Naive B cell (primary cell): ENCODE results near the gene CTSD. TPM values are rescaled to one million over a fixed set of nuclear protein-coding genes. Genes with fewer than 3 reads are reported as not detected.

Experiments used
- ATAC-seq, 2 donors: fragments of 150-1000 bp; cut with Tn5 transposase; 2 replicates each; pipeline ENCODE4 v1.10.0; 2021; ENCODE audit warnings: low read depth in 2 of 2, mild to moderate bottlenecking in 2 of 2, moderate library complexity in 2 of 2
- DNase-seq: peaks from one replicate; pipeline ENCODE4 v3.0.0; 2022
- H3K27ac Mint-ChIP-seq, 6 donors: one replicate each; pipeline ENCODE4 v1.8.0; 2020 to 2022; ENCODE audit warnings: mild to moderate bottlenecking in 6 of 6, mixed read lengths in 6 of 6, moderate library complexity in 5 of 6, inconsistent platforms in 2 of 6
- H3K27me3 Mint-ChIP-seq, 3 donors: one replicate each; pipeline ENCODE4 v1.8.0; 2021 to 2022; ENCODE audit warnings: mixed read lengths in 3 of 3, mild to moderate bottlenecking in 1 of 3
- H3K36me3 Mint-ChIP-seq, 2 donors: one replicate each; pipeline ENCODE4 v1.8.0; 2020 to 2022; ENCODE audit warnings: mixed read lengths in 2 of 2, inconsistent platforms in 1 of 2, mild to moderate bottlenecking in 1 of 2
- H3K4me1 Mint-ChIP-seq, 3 donors: one replicate each; pipeline ENCODE4 v1.8.0; 2020 to 2022; ENCODE audit warnings: mixed read lengths in 3 of 3, inconsistent platforms in 1 of 3, mild to moderate bottlenecking in 1 of 3, moderate library complexity in 1 of 3
- H3K4me3 Mint-ChIP-seq, 8 donors: one replicate each; pipeline ENCODE4 v1.8.0; 2020 to 2022; ENCODE audit warnings: mild to moderate bottlenecking in 8 of 8, mixed read lengths in 8 of 8, moderate library complexity in 8 of 8, inconsistent platforms in 2 of 8
- H3K9me3 Mint-ChIP-seq, 7 donors: one replicate each; pipeline ENCODE4 v1.8.0; 2020 to 2022; ENCODE audit warnings: mixed read lengths in 7 of 7, mild to moderate bottlenecking in 5 of 7, inconsistent platforms in 2 of 7, moderate library complexity in 1 of 7
- polyA plus RNA-seq, 6 donors: library from polyadenylated mRNA; unstranded; fragments of 300-500 nt; fragmentation: Illumina TruSeq; gene quantifications; one replicate each; pipeline ENCODE4 v1.2.3, GENCODE V29; 2021; ENCODE audit warnings: low read depth in 6 of 6

The CTSD gene
- polyA plus RNA-seq, 6 donors from 2014 or later: 40.6 to 59.5 (median 51.8) TPM

GRCh38 chr11:1792461-1792860 lies 28.7 kb upstream of the CTSD start:
- H3K36me3 Mint-ChIP-seq: no peaks in the 10 kb centered on the region
- DNase-seq: no peak
- no peak for ATAC-seq
- peak overlapping the region in 1 of 6 donors; percentile 16 for H3K27ac Mint-ChIP-seq
- H3K9me3 Mint-ChIP-seq: peaks cover 0 to 5% (median 4%) of the 10 kb centered on the region in 7 donors
- peaks cover 0 to 5% (median 3%) of the 10 kb centered on the region in 3 donors for H3K4me1 Mint-ChIP-seq
- peak overlapping the region in 1 of 8 donors; percentile 49 for H3K4me3 Mint-ChIP-seq
- peaks cover 32 to 50% (median 45%) of the 10 kb centered on the region in 3 donors for H3K27me3 Mint-ChIP-seq

GRCh38 chr11:1791912-1792311 lies 28.2 kb upstream of the CTSD start:
- DNase-seq: no peak
- Mint-ChIP-seq H3K4me3 (no peak overlapping the region), H3K36me3 (no peaks in the 10 kb centered on the region), H3K27me3 (peaks cover 32 to 45% (median 45%) of the 10 kb centered on the region in 3 donors), H3K27ac (no peak overlapping the region), H3K4me1 (peaks cover 0 to 5% (median 3%) of the 10 kb centered on the region in 3 donors), H3K9me3 (peaks cover 0 to 5% (median 4%) of the 10 kb centered on the region in 7 donors)
- no peak for ATAC-seq

DNA sequence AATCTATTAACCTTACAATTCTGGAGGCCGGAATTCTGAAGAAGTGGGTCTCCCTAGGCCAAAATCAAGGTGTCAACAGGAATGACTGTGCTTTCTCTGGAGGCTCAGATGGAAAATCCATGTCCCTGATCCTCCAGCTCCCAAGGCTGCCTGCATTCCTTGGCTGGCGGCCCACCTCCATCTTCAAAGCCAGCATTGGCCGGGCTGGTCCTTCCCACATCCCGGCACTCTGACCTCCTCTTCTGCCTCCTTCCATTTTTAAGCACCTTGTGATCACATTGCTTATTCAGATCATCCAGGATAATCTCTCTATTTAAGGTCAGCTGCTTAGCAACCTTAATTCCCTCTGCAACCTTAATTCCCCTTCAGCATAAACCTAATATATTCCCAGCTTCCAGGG lies 22.7 kb upstream of the CTSD start:
- DNase-seq (no peak), ATAC-seq (no peak)
- peaks cover 0 to 7% (median 2%) of the 10 kb centered on the region in 3 donors for H3K4me1 Mint-ChIP-seq
- H3K4me3 Mint-ChIP-seq: no peak overlapping the region
- H3K27ac Mint-ChIP-seq: no peak overlapping the region
- H3K9me3 Mint-ChIP-seq: no peaks in the 10 kb centered on the region
- H3K27me3 Mint-ChIP-seq: peaks cover 12 to 24% (median 13%) of the 10 kb centered on the region in 3 donors
- no peaks in the 10 kb centered on the region for H3K36me3 Mint-ChIP-seq

GRCh38 chr11:1785749-1786413 lies 22.2 kb upstream of the CTSD start:
- H3K27ac Mint-ChIP-seq: no peak overlapping the region
- ATAC-seq (no peak), DNase-seq (no peak)
- no peaks in the 10 kb centered on the region for H3K9me3 Mint-ChIP-seq
- no peak overlapping the region for H3K4me3 Mint-ChIP-seq
- H3K27me3 Mint-ChIP-seq: peaks cover 8 to 22% (median 11%) of the 10 kb centered on the region in 3 donors
- no peaks in the 10 kb centered on the region for H3K36me3 Mint-ChIP-seq
- peaks cover 0 to 10% (median 8%) of the 10 kb centered on the region in 3 donors for H3K4me1 Mint-ChIP-seq

DNA sequence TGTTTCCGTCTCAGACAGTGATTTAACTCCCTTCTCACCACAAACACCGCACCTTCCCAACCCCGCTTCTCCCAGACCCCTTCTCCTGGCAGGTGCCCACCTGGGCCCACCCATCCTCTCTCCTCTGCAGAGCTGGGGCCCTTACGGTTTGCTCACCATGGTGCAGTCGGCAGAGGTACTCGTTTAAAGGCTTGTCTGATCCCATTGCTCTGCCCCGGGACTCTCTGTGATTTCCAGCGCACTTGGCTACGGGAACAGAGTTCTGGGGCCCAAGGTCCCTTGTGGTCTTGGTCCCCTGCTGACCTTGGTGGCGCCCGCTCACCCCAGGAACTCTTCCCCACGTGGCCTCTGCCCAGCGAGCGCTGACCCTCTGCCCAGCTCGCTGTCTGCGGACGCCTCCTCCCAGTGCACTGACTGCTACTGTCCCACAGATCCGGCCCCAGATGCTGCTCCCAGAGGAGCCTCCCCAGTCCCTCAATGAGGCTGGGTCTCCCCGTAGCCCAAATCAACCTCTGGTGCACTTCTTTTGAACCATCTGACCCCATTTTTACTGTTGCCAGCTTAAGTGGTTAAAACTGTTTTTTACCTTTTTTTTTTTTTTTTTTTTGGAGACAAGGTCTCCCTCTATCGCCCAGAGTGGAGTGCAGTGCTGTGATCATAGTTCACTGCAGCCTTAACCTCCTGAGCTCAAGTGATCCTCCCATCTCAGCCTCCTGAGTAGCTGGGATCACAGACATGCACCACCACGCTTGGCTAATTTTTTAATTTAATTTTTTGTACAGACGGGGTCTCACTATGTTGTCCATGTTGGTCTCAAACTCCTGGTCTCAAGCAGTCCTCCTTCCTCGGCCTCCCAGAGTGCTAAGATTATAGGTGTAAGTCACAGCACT lies 21.3 kb upstream of the CTSD start:
- Mint-ChIP-seq H3K27me3 (peaks cover under 1 to 17% (median 11%) of the 10 kb centered on the region in 3 donors), H3K36me3 (no peaks in the 10 kb centered on the region), H3K9me3 (no peaks in the 10 kb centered on the region), H3K4me1 (peaks cover 0 to 19% (median 16%) of the 10 kb centered on the region in 3 donors), H3K4me3 (peak overlapping the region in 1 of 8 donors; percentile 22), H3K27ac (peak overlapping the region in 2 of 6 donors; percentile 76 to 87)
- DNase-seq (no peak), ATAC-seq (no peak)

GRCh38 chr11:1783725-1784529 lies 20.2 kb upstream of the CTSD start:
- no peaks in the 10 kb centered on the region for H3K36me3 Mint-ChIP-seq
- ATAC-seq: no peak
- peaks cover 0 to 28% (median 14%) of the 10 kb centered on the region in 3 donors for H3K27me3 Mint-ChIP-seq
- no peak overlapping the region for H3K27ac Mint-ChIP-seq
- no peak for DNase-seq
- H3K9me3 Mint-ChIP-seq: no peaks in the 10 kb centered on the region
- no peak overlapping the region for H3K4me3 Mint-ChIP-seq
- H3K4me1 Mint-ChIP-seq: peaks cover 1 to 22% (median 19%) of the 10 kb centered on the region in 3 donors

- H3K4me1 Mint-ChIP-seq: peaks cover 1 to 22% (median 21%) of the 10 kb centered on the region in 3 donors
- H3K9me3 Mint-ChIP-seq: no peaks in the 10 kb centered on the region
- ATAC-seq (no peak), DNase-seq (no peak)
- H3K4me3 Mint-ChIP-seq: peak overlapping the region in 1 of 8 donors; percentile 36
- H3K27me3 Mint-ChIP-seq: peaks cover 0 to 31% (median 19%) of the 10 kb centered on the region in 3 donors
- no peaks in the 10 kb centered on the region for H3K36me3 Mint-ChIP-seq
- H3K27ac Mint-ChIP-seq: peak overlapping the region in 2 of 6 donors; percentile 52 to 53
Observed at GRCh38 chr11:1782831-1783724, 19.4 kb upstream of the CTSD start.

DNA sequence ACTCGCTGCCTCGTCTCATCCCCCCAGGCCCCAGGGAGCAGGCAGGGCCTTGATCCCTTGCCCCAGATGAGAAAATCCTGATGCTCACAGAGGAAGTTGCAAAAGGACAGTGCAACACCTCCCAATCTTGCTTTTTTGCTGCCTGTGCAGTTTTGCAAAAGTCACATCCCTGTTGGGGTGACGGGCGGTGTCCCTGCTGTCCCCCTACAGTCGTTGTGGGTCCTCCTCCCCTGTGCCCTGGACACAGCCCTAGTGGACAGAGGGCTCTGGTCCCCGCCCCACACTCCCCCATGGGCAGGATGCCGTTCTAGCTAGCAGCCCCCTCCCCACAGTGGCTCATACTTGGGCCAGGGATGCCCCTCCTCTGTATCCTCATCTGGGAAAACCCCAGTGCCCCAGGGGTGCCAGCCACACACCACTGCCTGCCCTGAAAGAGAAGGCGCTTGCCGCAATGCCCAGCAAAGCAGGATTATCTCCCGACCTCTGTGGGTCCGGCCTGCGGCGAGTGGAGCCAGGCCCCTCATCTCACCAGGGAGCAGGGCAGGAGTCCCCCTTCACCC lies 18.4 kb upstream of the CTSD start:
- H3K27me3 Mint-ChIP-seq: peaks cover 0 to 29% (median 29%) of the 10 kb centered on the region in 3 donors
- DNase-seq (no peak), ATAC-seq (no peak)
- no peaks in the 10 kb centered on the region for H3K9me3 Mint-ChIP-seq
- H3K4me3 Mint-ChIP-seq: no peak overlapping the region
- H3K27ac Mint-ChIP-seq: peak overlapping the region in 1 of 6 donors; percentile 60
- peaks cover 1 to 22% (median 21%) of the 10 kb centered on the region in 3 donors for H3K4me1 Mint-ChIP-seq
- no peaks in the 10 kb centered on the region for H3K36me3 Mint-ChIP-seq

GRCh38 chr11:1781593-1781975 lies 17.9 kb upstream of the CTSD start:
- DNase-seq (no peak), ATAC-seq (no peak)
- Mint-ChIP-seq H3K27ac (no peak overlapping the region), H3K27me3 (peaks cover 3 to 31% (median 29%) of the 10 kb centered on the region in 3 donors), H3K4me3 (no peak overlapping the region), H3K4me1 (peaks cover 1 to 24% (median 21%) of the 10 kb centered on the region in 3 donors), H3K36me3 (no peaks in the 10 kb centered on the region), H3K9me3 (peaks cover 0 to 2% (median 0%) of the 10 kb centered on the region in 7 donors)

GRCh38 chr11:1780700-1781592 lies 17.2 kb upstream of the CTSD start:
- H3K4me1 Mint-ChIP-seq: peaks cover 1 to 24% (median 21%) of the 10 kb centered on the region in 3 donors
- peaks cover 0 to 2% (median 0%) of the 10 kb centered on the region in 7 donors for H3K9me3 Mint-ChIP-seq
- DNase-seq (no peak), ATAC-seq (no peak)
- no peaks in the 10 kb centered on the region for H3K36me3 Mint-ChIP-seq
- H3K27ac Mint-ChIP-seq: peak overlapping the region in 1 of 6 donors; percentile 59
- no peak overlapping the region for H3K4me3 Mint-ChIP-seq
- peaks cover 5 to 28% (median 27%) of the 10 kb centered on the region in 3 donors for H3K27me3 Mint-ChIP-seq
